Epidermal melanocyte (primary cell): ENCODE results near the gene YDJC.
"Not testable (repeated sequence)": the region's sequence is repeated elsewhere in the genome, so short reads cannot be mapped to it uniquely, and the experiment has no call there.

ENCODE experiments used
- DNase-seq: peaks from one replicate; pipeline ENCODE4 v3.0.0; 2011; ENCODE audit warnings: low spot score; ENCODE audit not compliant: insufficient read length

The YDJC gene

DNA sequence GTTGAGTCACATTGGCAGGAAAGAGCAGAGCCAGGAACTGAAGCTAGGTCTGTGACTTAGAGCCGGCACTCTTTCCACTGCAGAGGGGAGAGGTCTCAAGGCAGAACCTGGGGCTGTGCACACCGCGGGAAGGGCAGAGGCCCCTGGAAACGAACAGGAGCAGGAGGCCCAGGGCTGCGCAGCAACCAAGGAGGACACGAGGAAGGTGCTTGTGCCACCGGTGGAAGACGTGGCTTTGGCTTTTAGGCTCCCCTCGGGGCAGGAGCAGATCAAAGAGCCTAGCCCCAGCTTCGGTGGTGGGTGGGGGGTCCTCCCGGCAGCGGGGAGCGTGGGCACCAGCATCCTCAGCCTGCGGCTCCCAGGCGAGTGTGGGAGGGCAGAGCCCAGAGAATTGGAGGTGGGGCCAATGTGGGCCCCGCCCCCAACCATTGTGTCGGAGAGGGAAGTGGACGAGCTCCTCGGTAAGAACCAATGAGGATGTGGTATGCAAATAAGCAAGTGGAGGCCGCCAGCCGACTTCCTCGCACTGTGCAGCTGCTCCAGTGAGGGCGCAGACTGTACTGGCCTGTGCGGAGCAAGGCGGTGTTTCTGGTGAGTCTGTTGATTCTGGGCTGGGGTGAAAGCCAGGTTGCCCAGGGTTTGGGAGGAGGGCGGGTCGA lies 2.5 kb upstream of the YDJC start, which contains the start of gene CCDC116:
CCDC116 (plus strand) TSS at position 524 of the 659 bp plus-strand sequence. CDS start 422 bp downstream, outside the sequence.
- DNase-seq, result peak; percentile 5

- no peak for DNase-seq
Measured at GRCh38 chr22:21631025-21631424, 1.2 kb upstream of the YDJC start.

GRCh38 chr22:21628386-21629254 lies 1.2 kb downstream of the YDJC start:
- no peak for DNase-seq

- no peak for DNase-seq
Measured at GRCh38 chr22:21626735-21627469, 2.9 kb downstream of the YDJC start.

GRCh38 chr22:21626073-21626734 lies 3.6 kb downstream of the YDJC start:
- DNase-seq, result no peak

DNA sequence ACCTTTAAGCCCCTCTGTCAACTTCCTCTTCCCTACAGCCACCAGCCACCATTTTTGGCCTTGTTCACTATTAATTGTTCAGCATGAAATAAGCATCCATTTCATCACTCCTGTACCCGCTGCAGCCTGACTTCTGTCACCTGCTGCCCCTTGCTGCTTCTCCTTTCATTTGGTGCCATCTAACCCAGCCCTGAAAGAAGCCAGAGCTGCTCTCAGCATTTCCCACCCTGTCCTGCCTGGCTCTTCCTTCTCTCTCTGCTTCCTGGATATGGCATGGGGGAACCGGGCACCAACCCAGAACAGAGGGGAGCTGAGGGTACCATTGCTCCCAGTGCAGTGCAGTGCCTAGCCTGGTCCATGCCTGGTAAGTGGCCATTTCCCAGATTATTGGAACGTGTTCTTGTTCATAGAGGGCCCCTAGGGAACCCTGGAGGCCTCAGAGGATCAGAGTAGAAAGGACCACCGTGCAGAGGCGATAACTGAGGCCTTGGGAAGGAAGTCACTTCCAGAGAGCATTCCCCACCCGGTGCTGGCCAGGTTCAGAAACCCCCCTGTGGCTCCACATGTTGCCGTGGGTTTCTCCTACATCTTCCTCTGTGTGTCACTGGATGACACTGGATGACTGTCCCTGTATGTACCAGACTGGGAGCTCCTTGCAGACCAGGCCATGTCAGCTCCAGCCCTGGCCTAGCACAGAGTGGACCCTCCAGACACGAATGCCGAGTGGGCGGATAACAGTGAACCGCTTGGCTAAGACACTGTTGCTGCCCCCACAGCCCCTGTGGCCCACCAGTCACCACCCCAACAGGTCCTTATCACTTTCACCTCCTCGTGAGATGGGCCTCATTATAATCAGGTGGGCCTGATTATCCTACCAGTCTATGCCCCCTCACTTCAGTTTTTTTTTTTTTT lies 4.7 kb downstream of the YDJC start:
- no peak for DNase-seq

GRCh38 chr22:21624120-21624879 lies 5.5 kb downstream of the YDJC start:
- DNase-seq, result no peak

DNA sequence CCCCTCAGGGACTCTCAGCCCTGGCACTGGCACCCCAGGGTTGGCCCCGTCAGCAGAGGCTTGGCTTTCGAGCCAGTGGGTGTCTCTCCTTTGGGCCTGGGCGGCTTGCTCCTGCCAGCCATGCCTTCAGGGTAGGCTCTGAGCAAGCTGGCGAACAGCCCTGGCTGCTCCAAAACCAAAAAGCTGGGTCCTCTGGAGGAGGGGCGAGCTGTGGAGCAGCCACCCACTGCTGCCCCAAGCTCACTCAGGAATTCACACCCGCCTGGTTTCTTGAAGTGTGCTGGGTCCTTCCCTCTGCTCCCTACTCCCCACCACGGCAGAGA lies 6.2 kb downstream of the YDJC start:
- DNase-seq, result no peak

DNA sequence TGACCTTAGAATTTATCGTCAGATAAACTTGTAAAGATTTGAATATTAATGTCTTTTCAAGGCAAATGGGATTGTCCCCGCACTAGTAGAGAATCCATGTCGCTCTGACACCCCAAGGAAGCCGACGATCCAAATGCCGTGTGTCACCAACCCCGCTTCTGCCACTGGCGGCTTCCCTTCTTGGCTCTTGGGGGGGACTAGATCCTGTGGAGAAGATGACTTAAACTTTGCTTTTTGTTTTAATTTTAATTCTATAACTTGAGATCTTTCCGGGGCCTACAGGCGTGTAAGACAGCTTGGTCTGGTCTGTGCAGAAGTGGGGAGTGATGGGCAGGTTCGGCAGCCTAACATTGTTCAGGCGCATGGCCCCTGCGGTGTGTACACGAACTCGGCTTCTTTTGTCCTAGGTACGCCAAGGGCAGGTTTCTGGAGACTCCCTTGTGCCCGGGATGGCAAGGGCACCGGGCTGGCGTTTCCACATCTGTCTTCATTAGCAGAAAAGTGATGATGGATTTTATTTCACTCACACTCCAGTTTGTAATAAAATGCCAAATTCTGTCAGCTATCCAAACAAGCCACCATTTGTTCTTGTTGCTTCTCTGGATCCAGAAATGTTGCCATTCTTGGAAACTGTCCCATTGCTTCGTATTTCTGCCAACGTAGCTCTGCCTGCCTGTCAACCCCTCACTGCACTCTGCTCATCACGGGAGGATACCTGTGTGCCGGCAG lies 6.7 kb downstream of the YDJC start:
- DNase-seq, result no peak

DNA sequence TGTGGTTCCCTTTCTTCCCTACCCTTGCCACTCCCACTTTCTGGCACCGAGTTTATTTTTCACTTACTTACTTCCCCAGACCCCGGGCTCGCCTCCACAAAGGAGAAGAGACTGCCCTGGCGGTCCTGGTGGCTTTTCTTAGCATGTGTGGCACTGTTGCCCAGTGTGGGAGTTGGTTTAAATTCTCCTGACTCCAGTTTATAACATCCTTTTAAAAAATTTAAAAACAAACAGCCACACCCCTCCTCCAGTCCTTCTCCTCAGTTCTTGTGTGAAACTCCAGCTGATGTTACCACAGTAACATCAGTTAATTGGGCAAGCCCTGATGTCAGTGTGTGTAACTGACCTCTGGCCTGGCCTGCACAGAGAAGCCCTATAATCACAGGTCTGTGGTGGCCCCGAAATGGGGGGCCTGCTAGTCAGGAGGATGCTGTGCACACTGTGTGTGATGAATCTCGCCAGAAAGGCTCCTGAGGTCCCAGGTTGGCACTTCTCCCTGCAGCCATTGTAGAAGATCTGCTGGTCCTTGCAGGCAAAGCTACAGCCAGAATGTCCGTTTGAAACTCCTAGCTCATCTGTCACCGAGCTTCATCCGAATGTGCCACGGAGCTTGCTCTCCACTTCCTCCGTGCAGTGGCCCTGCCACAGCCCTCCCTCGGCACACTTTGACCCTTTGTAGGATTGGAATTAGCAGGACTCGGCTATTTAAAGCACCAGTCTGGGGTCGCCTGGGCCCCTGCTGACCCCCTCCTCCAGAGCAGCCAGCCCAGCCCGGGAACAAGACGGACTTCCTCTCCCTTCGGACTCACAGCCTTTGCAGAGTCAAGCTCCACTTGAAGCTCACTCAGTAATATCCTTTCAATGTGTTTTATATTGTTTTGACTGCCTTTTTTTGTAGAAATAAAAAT lies 7.6 kb downstream of the YDJC start:
- DNase-seq, result no peak

DNA sequence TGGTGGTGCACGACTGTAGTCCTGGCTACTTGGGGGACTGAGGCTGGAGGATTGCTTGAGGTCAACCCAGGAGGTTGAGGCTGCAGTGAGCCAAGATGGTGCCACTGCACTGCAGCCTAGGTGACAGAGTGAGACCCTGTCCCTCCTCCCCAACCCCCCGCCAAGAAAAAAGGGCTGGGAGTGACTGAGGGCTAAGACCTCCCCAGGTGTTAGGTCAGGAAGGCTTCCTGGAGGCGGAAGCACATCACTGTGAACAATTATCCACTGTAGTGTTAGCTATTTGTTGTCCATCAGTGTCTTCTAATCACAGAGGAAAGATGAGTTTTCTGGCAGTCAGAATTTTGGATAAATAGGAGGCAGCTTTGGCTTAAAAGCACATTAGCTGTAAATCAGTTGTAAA lies 8.8 kb downstream of the YDJC start:
- no peak for DNase-seq

GRCh38 chr22:21617337-21617736 lies 12.5 kb downstream of the YDJC start:
- DNase-seq, result not testable (repeated sequence)

DNA sequence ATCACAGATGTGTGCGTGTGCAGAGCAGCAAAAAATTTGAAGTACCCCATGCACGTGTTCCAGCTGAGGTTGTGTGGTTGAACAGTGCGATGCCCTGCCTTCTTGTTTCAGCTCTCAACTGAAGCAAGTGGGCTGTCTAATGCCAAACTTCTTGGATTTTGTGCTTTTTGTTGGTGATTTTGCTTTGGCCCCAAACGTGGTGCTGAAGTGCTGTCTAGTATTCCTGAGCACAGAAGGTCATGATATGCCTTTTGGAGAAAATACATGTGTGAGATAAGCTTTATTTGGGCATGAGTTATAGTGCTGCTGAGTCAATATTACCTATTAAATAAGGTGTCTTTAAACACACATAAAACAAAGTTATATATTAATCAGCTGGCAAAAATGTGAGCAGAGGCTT lies 14.1 kb downstream of the YDJC start:
- DNase-seq, result no peak

DNA sequence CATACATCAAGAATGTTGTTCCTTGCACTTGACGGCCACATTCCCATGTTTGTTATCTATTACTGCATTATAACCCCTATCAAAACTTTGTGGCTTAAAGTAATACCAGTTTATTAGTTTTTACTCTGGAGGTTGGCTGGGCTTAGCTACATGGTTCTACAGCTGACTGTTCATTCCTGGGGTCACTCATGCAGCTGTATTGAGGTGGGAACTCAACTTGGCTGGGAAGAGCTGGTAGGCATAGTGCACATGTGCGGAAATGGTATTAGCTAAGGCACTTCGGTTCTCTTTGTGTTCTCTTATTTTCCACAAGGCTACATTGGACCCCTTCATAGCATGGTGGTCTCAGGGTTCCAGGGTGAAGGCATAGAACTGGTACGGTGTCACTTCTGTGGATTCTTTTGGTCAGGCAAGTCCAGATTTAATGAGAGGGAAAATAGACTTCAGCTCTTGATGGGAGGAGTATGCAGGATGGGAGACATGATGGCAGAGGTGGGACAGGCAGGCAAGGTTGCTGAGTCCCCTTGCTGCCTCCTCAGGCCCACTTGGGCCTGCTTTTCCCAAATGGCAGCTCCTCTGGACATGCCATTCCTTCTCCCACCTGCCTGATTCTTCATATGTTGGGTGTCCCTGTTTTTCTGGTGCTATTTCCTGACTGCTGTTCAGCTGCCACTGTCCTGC lies 16.1 kb downstream of the YDJC start:
- no peak for DNase-seq

GRCh38 chr22:21612858-21613257 lies 17.0 kb downstream of the YDJC start:
- no peak for DNase-seq

- DNase-seq, result no peak
Measured at GRCh38 chr22:21611210-21611977, 18.4 kb downstream of the YDJC start.
